HEK293 (cell line): ENCODE results near the gene TLE2.

ENCODE experiments used
- CTCF ChIP-seq: fragments of 450-650 bp; formaldehyde crosslinking; IDR thresholded peaks from 2 replicates; pipeline ENCODE4 v1.5.1; 2016; ENCODE audit warnings: missing biosample characterization, missing genetic modification characterization
- TCF7L2 ChIP-seq: IDR thresholded peaks from 2 replicates; pipeline ENCODE4 v1.6.1; 2011; ENCODE audit warnings: low read depth, mild to moderate bottlenecking, inconsistent platforms, low read length, moderate library complexity, borderline replicate concordance
- TSHZ1 ChIP-seq: fragments of 450-650 bp; formaldehyde crosslinking; IDR thresholded peaks from 2 replicates; pipeline ENCODE4 v1.5.1; 2016; ENCODE audit warnings: missing biosample characterization, missing genetic modification characterization, borderline replicate concordance
- ZNF785 ChIP-seq: fragments of 450-650 bp; formaldehyde crosslinking; IDR thresholded peaks from 2 replicates; pipeline ENCODE4 v1.5.1; 2016; ENCODE audit warnings: missing biosample characterization, missing genetic modification characterization

- TF ChIP-seq CTCF (tag by site-specific recombination) (no peak), TSHZ1 (tag by site-specific recombination) (no peak), TCF7L2 (no peak), ZNF785 (tag by site-specific recombination) (no peak)
Measured at GRCh38 chr19:3073931-3074595, 45.0 kb upstream of the TLE2 start.
